HUDEP-2 (cell line): ENCODE data around the gene FAM53B.
"Not testable (repeated sequence)": the region's sequence is repeated elsewhere in the genome, so short reads cannot be mapped to it uniquely, and the experiment has no call there.

Source experiments
- DNase-seq, 76 experiments: peaks; one replicate each; lab custom pipeline; 2025; ENCODE audit not compliant: unreplicated experiment in 76 of 76; lab: John Stamatoyannopoulos, UW

The FAM53B gene

DNA sequence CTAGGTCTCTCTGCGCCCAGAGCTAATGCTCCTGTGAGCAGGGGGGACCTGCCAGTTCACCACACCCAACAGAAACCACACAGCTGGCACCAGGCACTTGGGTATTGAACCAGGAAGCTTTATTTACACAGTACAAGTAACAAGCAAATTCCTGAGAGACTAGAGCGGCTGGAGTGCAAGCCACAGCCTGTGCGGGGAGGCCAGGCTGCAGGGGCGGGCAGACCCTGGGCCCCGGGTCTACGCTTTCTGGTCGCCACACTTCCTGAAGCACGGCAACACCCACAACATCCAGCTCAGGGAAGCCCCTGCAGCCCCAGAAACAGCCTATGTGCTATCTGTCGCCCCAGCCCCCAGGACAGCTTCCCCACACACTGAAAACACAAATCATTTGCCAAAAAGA lies 125.0 kb downstream of the FAM53B start:
- DNase-seq, result no peak

DNA sequence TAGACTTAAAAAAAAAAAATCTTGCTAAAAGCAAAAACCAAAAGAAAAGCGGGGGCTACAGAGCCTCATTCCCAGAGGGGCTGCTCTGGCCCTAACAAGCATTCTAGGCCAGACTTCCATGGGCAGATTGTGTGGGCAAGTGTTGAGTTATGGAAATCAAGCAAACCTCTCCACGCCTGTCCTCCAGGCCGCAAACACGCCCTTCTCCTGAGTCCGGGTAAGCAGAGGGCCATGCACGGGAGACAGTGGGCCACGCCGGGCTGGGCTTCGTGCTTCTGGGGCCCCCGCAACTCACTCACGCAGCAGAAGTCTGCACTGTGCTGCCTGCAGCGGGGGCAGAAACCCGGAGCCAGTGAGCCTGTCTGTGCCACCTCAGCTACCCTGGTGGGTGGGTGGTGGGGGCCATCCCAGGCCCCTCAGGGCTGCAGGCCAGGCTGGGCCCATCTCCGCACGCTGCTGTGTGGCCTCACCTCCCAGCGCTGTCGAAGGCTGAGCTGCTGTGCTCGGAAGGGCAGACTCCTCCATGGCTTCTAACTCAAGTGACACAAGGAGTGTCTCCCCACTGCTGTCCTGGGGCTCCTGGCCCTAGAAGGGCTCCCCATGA lies 125.6 kb downstream of the FAM53B start:
- no peak for DNase-seq

DNA sequence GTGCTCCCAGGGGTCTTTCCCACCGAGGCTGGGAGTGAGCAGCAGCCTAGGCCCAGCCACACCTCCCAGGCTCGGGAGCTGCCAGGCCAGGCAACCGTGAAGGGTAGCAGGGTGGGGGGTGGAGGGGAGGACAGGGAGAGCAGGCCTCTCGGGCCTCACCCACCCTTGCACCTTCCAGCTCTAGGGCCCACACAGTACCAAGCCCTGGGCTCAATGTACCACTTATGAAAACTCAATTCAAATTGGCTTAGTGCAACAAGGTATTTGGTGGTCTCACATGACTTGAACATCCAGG lies 127.4 kb downstream of the FAM53B start:
- DNase-seq, result no peak

DNA sequence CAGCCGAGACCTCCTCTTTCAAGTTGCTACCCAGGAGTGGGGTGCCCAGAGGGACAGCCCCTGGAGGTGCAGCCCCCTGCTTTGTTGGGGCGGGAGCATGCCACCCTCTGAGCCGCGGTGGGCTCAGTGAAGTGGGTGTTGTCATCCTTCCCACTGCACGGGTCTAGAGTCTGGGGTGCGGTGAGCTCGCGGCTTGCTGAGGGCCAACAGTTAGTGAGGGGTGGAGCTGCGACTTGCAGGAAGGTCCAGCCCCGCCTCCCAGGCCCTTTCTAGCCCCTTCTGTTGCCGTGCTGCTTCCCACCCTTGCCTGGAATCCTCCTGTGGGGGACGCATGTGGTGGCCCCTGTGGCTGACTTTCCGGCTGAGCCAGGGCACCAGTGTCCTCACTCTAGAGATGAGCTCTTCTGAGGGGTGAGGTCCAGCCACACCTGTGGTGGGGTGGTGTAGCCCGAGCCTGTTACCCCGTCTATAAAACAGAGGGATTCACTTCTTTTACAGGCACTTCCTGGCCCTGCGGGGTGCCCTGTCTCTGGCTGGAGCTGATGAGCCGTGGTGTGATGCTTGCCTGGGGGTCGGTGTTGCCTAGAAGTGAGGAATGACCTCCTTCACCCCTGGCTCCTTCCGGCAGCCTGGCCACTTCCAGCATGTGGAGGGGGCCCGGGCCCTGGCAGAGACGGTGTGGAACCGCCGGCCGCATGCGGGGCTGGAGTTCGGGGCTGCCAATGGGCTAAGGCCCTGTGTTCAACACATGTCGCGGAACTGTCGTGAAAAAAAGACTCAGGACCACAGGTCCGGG lies 127.9 kb downstream of the FAM53B start:
- no peak for DNase-seq

DNA sequence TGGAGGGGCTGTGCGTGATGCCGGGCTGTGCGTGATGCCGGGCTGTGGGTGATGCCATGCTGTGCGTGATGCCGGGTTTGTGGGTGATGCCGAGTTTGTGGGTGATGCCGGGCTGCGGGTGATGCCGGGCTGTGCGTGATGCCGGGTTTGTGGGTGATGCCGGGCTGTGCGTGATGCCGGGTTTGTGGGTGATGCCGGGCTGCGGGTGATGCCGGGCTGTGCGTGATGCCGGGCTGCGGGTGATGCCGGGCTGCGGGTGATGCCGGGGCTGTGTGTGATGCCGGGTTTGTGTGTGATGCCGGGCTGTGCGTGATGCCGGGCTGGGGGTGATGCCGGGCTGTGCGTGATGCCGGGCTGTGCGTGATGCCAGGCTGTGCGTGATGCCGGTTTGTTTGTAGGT lies 128.9 kb downstream of the FAM53B start:
- DNase-seq, result no peak

DNA sequence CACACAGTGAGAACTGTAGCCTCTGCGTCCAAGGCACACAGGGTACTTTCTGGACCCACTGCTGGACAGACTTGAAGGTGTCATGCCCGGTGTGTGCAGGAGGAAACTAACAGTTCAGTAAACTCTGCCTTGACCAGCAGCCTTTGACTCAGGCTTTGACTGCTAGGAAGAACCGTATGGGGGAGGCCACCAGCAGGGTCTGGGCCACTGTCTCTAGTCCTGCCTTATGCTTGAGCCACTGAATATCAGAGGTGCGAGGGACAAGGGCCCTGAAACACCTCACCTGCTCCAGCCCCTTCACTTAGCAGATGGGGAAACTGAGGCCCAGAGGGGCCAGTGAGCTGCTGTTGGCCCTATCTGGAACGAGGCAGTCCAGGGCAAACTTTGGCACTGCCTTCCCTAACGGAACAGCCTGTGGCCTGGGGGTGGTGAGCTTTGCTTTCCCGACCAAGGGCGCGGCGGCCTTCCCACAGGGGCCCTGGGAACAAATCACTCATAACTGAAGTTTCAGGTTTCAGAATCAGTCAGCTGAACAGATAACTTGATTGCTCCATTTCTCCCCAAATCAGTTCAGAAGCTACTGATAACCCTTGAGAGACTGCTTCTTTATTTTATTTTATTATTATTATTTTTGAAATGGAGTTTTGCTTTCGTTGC lies 130.0 kb downstream of the FAM53B start:
- DNase-seq, result no peak

DNA sequence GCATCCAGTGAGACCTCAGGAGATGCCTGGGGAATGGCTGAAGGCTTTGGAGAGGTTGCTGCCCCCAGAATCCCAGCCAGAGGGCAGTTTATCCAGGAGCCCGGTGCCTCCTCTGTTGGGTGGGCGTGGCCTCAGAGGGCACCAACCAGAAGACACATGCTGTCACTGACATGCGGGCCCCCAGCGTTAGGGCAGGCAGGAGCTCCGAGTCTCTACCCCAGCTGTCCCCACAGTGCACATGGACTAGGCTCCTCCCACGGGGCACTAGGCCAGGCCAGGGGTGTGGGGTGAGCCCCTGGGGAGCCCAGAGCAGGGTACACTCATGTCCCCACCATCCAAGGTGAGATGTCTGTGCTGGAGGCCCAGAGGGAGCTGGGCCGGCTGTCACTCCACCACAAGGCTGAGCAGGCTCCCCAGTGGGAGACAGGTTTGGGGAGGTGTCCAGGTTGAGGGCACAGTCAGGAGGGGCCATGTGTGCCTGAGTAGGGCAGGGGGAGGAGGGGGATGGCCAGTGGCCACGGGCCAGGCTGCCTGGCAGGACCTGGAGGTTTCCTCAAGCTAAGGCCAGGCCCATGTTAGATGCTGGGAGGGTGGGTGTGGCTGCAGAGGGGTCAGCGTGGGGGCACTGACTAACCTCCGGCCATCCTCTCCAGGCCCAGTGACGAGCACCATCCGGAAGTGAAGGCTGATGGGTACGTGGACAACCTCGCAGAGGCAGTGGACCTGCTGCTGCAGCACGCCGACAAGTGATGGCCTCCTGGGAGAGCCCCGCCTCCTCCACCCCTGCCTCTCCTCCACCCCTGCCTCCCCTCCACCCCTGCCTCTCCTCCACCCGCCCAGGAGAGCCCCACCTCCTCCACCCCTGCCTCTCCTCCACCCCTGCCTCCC lies 131.3 kb downstream of the FAM53B start:
- peak in 15 of 76 experiments; percentile 6 to 35 (median 15) for DNase-seq

DNA sequence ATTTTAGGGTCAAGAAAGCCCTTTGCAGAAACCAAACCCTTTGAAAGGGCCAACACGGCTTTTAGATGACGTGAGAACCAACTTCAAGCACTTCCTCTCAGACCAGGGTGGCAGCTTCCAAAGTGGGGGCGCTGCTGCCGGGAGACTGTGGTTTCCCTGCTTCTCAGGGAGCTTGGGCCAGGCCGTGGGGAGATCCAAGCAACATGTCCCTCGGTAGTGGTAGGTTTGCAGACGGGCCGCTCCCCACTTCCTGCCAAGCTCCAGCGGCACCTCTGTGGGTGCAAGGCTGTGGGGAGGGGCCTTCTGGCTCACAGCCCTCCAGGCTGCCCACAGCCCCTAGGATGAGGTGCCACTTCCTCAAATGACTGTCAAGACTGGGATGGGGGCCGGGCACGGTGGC lies 132.4 kb downstream of the FAM53B start:
- DNase-seq, result no peak

DNA sequence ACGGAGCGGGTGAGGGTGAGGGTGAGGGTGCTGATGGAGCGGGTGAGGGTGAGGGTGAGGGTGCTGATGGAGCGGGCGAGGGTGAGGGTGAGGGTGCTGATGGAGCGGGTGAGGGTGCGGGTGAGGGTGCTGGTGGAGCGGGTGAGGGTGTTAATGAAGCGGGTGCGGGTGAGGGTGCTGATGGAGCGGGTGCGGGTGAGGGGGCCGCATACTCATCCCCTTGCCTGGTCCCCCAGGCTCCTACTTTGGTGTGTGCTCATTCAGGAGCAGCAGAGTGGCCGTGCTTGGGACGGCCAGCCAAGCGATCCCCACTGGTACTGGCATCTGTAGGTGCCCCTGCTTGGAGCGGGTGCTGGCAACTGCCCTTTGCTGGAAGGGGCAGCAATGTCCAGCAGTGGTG lies 133.3 kb downstream of the FAM53B start:
- DNase-seq, result not testable (repeated sequence)

DNA sequence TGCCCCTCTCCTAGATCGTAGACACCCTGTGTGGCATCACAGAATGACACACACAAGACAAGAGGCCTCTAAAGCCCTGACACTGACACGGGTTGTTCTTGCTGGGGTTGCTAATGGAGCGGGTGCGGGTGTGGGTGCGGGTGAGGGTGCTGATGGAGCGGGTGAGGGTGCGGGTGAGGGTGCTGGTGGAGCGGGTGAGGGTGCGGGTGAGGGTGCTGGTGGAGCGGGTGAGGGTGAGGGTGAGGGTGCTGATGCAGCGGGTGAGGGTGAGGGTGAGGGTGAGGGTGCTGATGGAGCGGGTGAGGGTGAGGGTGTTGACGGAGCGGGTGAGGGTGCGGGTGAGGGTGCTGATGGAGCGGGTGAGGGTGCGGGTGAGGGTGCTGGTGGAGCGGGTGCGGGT lies 134.0 kb downstream of the FAM53B start:
- DNase-seq, result not testable (repeated sequence)

DNA sequence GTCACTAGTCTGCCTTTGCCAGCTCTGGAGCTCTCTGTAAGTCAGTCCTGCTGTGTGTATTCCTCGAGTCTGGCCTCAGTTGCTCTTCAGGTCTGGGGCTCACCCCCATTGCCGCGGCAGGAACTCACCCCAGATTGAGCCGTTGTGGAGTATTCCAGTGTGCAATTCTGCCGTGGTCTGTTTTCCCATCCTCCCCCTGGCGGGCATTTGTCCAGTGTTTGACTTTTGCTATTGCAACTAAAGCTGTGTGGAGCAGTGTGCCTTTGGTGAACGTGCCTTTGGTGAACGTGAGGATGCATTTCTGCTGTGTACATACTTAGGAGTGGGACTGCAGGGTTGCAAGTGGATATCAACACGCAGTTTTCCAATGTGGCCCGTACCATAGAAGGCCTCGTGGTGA lies 134.5 kb downstream of the FAM53B start:
- DNase-seq, result no peak

DNA sequence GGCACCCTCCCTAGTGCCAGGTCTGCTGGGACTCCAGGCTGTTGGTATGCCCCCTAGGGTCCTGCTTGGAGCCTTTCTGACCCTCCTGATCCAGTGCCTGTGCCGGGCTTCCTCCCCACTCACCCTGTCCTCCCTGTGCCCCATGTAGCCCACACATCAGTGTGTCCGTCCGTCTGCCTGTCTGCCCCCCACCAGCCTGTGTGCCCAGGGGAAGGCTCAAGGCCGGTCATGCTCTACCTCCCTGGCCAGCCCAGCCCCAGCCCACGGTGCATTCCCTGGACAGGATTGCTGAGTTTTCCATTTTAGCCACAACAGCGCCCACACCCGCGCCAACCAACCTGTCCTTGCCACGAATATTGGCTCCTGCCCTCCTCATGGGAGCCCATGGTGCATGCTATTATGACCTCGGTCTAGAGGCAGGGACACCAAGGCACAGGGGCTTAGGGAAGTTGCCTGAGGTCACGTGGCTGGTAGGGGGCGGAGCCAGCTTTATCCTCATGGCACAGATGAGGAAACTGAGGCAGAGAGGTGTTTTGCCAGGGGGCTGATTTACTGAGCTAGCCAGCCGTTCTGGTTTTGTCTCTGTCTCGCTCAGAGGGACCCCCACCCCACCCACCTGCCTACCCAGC lies 136.0 kb downstream of the FAM53B start:
- no peak for DNase-seq

DNA sequence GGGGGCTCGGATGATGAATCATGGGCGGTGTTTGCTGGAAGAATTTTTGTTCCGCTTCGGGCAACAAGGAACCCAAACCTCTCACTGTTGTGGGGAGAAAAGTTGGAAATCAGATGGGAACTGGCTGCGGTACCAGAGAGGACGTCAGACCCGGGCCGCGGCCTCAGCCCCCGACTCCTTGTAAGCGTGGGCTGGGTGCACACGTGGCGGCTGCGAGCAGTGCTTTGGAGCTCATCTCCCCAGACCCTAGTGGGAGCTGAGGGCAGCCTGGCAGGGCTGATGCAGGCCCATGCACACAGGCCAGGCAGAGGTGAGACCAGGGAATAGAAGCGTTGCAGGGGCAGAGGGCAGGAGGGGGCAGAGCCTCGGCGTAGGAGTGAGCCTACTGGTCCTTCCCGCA lies 136.5 kb downstream of the FAM53B start:
- DNase-seq, result no peak

DNA sequence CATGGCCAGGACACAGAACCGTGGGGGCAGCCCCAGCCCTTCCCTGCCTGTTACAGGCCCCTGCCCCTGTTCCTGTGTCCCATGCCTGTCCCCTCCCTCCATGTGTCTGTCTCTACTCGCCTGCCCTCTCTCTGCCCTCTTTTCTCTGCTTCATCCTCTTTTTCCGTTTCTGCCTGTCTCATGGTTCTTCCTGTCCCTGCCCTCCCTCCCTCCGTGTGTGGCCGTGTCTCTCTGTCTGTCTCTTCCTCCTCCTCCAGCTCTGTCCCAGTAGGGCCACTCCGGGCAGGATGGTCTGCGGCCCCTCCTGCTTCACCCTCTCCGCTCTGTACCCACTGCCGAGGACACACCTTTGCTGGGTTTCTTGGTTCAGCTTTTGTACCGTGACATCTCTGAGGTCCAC lies 137.4 kb downstream of the FAM53B start:
- no peak for DNase-seq

DNA sequence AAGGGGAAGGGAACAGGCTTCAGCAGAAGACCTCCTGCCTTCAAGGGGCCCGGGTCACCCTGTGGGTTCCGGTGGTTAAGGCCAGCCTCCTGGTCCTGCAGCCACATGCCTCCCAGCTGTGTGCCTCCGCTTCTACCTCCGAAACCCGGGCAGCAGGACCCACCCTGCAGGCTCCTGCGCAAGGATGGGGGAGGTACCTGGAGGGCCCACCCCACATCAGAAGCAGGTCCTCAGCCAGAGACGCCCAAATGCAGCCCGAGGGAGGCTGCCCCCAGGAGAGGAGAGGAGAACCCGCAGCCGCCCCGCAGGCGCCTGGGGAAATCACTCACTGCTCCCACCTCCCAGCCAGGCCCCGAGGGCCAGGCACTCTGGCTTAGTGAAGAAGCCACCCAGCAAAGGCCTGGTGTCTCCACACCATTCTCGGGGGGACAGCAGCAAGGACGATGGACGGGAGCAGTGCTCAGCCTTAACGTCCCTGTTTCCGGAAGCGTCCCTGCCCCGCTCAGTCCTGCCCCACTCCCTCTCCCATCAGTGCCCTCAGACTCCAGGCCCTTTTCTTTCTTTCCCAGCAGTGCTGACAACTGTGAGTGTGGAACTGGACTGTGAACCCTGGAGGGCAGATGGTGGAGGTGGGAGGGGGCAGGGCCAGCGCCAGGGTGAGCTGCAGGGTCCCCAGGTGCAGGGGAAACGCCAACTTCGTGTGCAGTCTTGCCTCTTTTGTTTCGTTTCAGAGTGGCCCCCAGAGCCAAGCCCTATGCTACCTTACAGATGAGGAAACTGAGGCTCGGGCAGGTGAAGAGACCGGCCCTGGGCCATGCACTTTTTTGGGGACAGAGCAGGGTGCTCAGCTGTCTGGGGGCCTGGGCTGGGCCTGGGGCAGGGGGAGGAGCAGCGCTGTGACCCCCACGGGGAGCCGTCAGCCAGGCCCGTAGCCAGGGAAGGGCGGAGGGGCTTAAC lies 138.0 kb downstream of the FAM53B start:
- DNase-seq, result no peak

DNA sequence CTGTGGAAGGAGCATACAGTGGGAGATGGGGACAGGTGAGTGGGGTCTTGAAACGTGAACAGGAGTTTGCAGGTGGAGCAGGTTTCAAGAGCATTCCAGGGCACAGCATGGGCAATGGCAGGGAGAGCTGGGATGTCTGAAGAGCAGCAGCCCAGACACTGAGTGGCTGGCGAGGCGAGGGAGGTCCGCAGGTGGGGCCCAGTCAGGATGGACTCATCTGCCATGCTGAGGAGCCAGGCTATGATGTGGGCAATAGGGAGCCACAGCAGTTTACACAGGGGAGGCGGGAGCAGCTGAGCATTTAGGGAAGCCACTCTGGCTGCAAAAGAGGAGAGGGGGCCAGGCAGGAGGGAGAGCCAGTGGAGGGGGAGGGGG lies 138.7 kb downstream of the FAM53B start:
- DNase-seq, result no peak

DNA sequence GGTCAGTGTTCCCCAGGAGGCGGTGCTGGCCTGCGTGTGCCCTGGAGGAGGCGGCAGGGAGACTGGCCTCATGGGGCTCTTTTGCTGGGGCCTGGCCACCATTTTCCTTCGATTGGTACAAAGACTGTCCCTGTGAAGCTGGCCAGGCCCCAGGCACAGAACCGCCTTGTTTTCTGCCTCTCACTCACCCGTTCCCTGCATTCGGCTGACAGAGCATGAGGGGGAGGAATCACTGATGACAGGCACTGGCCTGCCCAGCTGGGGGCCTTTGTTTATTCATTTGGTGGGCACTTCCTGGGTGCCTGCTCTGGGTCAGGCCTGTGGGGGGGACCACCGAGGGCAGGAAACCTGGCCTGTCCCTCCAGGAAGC lies 139.2 kb downstream of the FAM53B start:
- no peak for DNase-seq

DNA sequence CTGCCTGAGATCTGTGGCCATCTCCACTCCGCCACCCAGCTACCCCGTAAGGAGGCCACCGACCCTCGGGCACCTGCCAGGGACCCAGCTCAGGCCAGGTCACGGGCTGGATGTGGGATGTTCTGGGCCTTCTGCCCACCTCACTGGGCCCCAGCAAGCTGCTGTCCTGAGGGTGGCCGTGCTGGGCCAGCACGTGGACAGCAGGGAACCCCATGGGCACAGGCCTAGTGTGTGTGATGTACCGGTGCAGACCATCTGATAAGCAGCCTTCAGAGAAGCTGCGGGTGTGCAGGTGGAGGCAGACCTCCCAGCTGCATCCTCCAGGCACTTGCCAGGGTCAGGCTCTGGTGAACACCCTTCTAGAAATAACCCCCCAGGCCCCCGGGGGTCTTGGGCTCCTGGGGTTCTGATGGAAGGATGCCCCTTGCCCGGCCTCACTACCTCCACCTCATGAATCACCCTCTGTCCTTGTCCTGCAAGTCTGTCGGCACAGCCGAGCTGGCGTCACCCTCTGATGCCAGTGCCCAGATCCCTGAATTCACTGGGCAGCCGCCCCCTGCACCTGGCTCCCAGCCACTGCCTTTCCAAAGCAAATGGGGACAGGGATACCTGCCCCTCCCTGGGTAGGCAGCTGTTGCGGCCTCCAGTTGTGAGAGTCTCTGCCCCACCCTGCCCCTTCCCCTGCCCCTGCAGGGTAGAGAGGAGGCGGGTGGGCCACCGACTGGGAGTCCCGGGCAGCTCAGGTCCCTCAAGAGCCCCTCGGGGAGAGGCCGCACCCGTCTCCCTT lies 139.8 kb downstream of the FAM53B start:
- DNase-seq, result no peak
